Body of pancreas (tissue), 4 donors: Measurements from ENCODE around the gene THSD7B. TPM values are rescaled to one million over a fixed set of nuclear protein-coding genes. Genes with fewer than 3 reads are reported as not detected.

Experiments
- ATAC-seq: fragments of 150-250 bp; one replicate; pipeline ENCODE4 v1.9.1; 2016
- DNase-seq, 4 donors: peaks; one replicate each; pipeline ENCODE4 v3.0.0-alpha.2; 2019
- H3K27ac ChIP-seq, 4 donors: fragments of 200-600 bp; sonication (generic); 1 replicate in 3 of 4; 2 replicates in 1 of 4; pipeline versions ENCODE4 v1.5.1 to v1.6.1; 2016 to 2019; ENCODE audit warnings: mild to moderate bottlenecking in 1 of 4, mixed read lengths in 1 of 4, moderate library complexity in 1 of 4
- H3K27me3 ChIP-seq, 2 donors: fragments of 200-600 bp; sonication (generic); one replicate each; pipeline ENCODE4 v1.6.0; 2016; ENCODE audit warnings: mild to moderate bottlenecking in 1 of 2
- H3K36me3 ChIP-seq, 2 donors: fragments of 200-600 bp; sonication (generic); replicated peaks in 1 of 2; 2 replicates each; pipeline ENCODE4 v1.5.1; 2016; ENCODE audit warnings: low read depth in 2 of 2; ENCODE audit not compliant: insufficient read depth in 1 of 2
- H3K4me1 ChIP-seq: fragments of 200-600 bp; sonication (generic); one replicate; pipeline ENCODE4 v1.6.0; 2016
- H3K4me3 ChIP-seq, 2 donors: fragments of 200-600 bp; sonication (generic); 1 replicate in 1 of 2; 2 replicates in 1 of 2; pipeline ENCODE4 v1.5.1; 2016 to 2019
- H3K9me3 ChIP-seq, 3 donors: fragments of 200-600 bp; sonication (generic); 1 replicate in 2 of 3; 2 replicates in 1 of 3; pipeline ENCODE4 v1.5.1; 2016
- POLR2A ChIP-seq, 3 donors: fragments of 450-650 bp; IDR thresholded peaks; one replicate each; pipeline ENCODE4 v1.6.1; 2016; ENCODE audit warnings: antibody characterized with exemption in 3 of 3, mild to moderate bottlenecking in 2 of 3
- WGBS, 2 donors: methylation state at CpG; one replicate each; pipeline ENCODE4 v1.1.5; 2017; 5-methylcytosine and 5-hydroxymethylcytosine counted together
- intact Hi-C: fragments of 100-400 bp; cut with DNase I; formaldehyde crosslinking; loops from one replicate; pipeline ENCODE4 v1.15.1; 2023
- total RNA-seq, 2 donors: library from RNA; depleted of rRNA; stranded (reverse); fragments of >200 nt; gene quantifications; one replicate each; pipeline ENCODE4 v1.1.0, GENCODE V29; 2016
- TF ChIP-seq, protein P1 (sequence below), 7 experiments: fragments of 450-650 bp in 4 of 7; fragments of 200-600 bp in 3 of 7; sonication (generic) in 3 of 7; IDR thresholded peaks; one replicate each; pipeline ENCODE4 v1.5.1; 2016 to 2019; ENCODE audit warnings: antibody characterized with exemption in 7 of 7

The THSD7B gene
- total RNA-seq, 2 donors from 2014 or later = 0.26 to 0.33 TPM

- Histone ChIP-seq H3K27ac (no peak overlapping the region), H3K4me1 (no peaks in the 10 kb centered on the region), H3K9me3 (no peaks in the 10 kb centered on the region), H3K27me3 (no peaks in the 10 kb centered on the region), H3K36me3 (no peaks in the 10 kb centered on the region), H3K4me3 (no peak overlapping the region)
- DNase-seq = no peak
- TF ChIP-seq, protein P1, sequence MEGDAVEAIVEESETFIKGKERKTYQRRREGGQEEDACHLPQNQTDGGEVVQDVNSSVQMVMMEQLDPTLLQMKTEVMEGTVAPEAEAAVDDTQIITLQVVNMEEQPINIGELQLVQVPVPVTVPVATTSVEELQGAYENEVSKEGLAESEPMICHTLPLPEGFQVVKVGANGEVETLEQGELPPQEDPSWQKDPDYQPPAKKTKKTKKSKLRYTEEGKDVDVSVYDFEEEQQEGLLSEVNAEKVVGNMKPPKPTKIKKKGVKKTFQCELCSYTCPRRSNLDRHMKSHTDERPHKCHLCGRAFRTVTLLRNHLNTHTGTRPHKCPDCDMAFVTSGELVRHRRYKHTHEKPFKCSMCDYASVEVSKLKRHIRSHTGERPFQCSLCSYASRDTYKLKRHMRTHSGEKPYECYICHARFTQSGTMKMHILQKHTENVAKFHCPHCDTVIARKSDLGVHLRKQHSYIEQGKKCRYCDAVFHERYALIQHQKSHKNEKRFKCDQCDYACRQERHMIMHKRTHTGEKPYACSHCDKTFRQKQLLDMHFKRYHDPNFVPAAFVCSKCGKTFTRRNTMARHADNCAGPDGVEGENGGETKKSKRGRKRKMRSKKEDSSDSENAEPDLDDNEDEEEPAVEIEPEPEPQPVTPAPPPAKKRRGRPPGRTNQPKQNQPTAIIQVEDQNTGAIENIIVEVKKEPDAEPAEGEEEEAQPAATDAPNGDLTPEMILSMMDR (IDR thresholded peaks at IDR 0.05) = no peak
- TF ChIP-seq POLR2A (IDR thresholded peaks at IDR 0.05) = no peak
- WGBS, 2 donors = 85 to 86% methylated on average over 1 of the region's 1 CpG
- intact Hi-C loops = no loop called here
- no peak for ATAC-seq
Measured at GRCh38 chr2:137154946-137155345, 389.6 kb downstream of the THSD7B start.

DNA sequence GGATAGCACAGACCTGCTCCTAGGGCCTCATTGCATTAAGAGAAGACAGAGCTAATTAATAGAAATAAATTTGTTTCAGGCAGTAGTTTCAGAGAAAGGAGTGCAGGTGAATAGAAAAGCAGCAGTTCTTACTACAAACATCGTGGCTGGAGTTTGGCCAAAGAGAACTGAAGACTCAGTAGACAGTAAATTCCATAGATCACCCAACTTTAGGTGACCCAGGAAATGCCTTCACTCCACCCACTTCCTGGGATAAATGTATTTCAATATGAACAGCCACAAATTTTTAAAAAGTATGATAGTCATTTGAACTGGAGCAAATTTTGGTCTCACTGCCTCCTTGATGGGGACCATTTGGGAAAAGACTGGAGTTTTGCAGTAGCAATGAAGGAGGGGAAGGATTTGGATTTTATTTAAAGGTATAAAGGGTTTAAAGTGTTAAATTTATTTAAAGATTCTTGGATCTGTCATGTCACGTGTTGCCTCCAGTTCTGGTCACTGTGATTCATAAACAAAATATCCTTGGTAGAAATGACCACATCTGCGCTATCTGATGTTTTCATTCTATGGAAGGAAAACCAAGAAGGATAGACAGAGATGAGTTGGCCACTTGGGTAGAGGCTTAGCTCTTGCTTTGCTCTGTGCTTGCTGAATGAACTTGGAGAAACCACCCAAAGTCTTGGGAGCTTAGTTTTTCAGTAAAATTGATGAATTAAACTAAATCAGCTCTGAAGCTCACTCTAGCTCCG lies 390.2 kb downstream of the THSD7B start:
- WGBS, 2 donors = 62 to 63% methylated on average over 4 of the region's 4 CpGs
- Histone ChIP-seq H3K4me3 (no peak overlapping the region), H3K27ac (no peak overlapping the region), H3K9me3 (no peaks in the 10 kb centered on the region), H3K27me3 (no peaks in the 10 kb centered on the region), H3K36me3 (no peaks in the 10 kb centered on the region), H3K4me1 (no peaks in the 10 kb centered on the region)
- TF ChIP-seq POLR2A (IDR thresholded peaks at IDR 0.05) = no peak
- DNase-seq = no peak
- ATAC-seq = no peak
- intact Hi-C loops = no loop called here

GRCh38 chr2:137156221-137156844 lies 391.0 kb downstream of the THSD7B start:
- Histone ChIP-seq H3K27ac (no peak overlapping the region), H3K4me3 (no peak overlapping the region), H3K27me3 (no peaks in the 10 kb centered on the region), H3K4me1 (no peaks in the 10 kb centered on the region), H3K9me3 (no peaks in the 10 kb centered on the region), H3K36me3 (no peaks in the 10 kb centered on the region)
- ATAC-seq (no peak), DNase-seq (no peak)
- WGBS, 2 donors = 48 to 51% methylated on average over 4 of the region's 4 CpGs
- intact Hi-C loops = no loop called here
- TF ChIP-seq, protein P1 (IDR thresholded peaks at IDR 0.05) = no peak
- TF ChIP-seq POLR2A (IDR thresholded peaks at IDR 0.05) = no peak

GRCh38 chr2:137157851-137158250 lies 392.5 kb downstream of the THSD7B start:
- intact Hi-C loops = no loop called here
- 40 to 74% methylated on average over 1 of the region's 1 CpG for WGBS, 2 donors

GRCh38 chr2:137161250-137161649 lies 395.9 kb downstream of the THSD7B start:
- H3K36me3 ChIP-seq = no peaks in the 10 kb centered on the region
- DNase-seq (no peak), ATAC-seq (no peak)
- intact Hi-C loops = no loop called here
- no peaks in the 10 kb centered on the region for H3K9me3 ChIP-seq
- H3K4me1 ChIP-seq = no peaks in the 10 kb centered on the region
- no peak overlapping the region for H3K27ac ChIP-seq
- no peaks in the 10 kb centered on the region for H3K27me3 ChIP-seq
- H3K4me3 ChIP-seq = no peak overlapping the region
- TF ChIP-seq, protein P1 (IDR thresholded peaks at IDR 0.05) = no peak
- TF ChIP-seq POLR2A (IDR thresholded peaks at IDR 0.05) = no peak

More at GRCh38 chr2:137157851-137158250, 392.5 kb downstream of the THSD7B start:
- Histone ChIP-seq H3K9me3 (no peaks in the 10 kb centered on the region), H3K27ac (no peak overlapping the region), H3K27me3 (no peaks in the 10 kb centered on the region), H3K4me1 (no peaks in the 10 kb centered on the region), H3K36me3 (no peaks in the 10 kb centered on the region), H3K4me3 (no peak overlapping the region)
- TF ChIP-seq, protein P1 (IDR thresholded peaks at IDR 0.05) = no peak
- no peak for TF ChIP-seq POLR2A (IDR thresholded peaks at IDR 0.05)
- no peak for ATAC-seq
- no peak for DNase-seq
